Natural killer cell treated with Interleukin-12 subunit alpha and Interleukin-12 subunit beta and Interleukin-15 and Interleukin-18, amount 100 ng/mL, for 72 hours (primary cell): ENCODE results near the gene PYCR2. TPM values are rescaled to one million over a fixed set of nuclear protein-coding genes. Genes with fewer than 3 reads are reported as not detected.
"Not testable (repeated sequence)": the region's sequence is repeated elsewhere in the genome, so short reads cannot be mapped to it uniquely, and the experiment has no call there.

ENCODE experiments used
- ATAC-seq, 2 donors: fragments of 150-1000 bp; cut with Tn5 transposase in 1 of 2; sonication (Bioruptor Pico), chemical (Tn5 transposase) in 1 of 2; 2 replicates each; pipeline ENCODE4 v1.10.0; 2021
- DNase-seq: peaks from one replicate; pipeline ENCODE4 v3.0.0; 2022; ENCODE audit warnings: low spot score
- H3K27ac Mint-ChIP-seq, 2 donors: 1 replicate in 1 of 2; 2 replicates in 1 of 2; pipeline ENCODE4 v1.8.0; 2022; ENCODE audit warnings: mixed read lengths in 2 of 2, mild to moderate bottlenecking in 1 of 2, moderate library complexity in 1 of 2
- H3K27me3 Mint-ChIP-seq, 2 donors: 1 replicate in 1 of 2; 2 replicates in 1 of 2; pipeline ENCODE4 v1.8.0; 2022; ENCODE audit warnings: mixed read lengths in 2 of 2
- H3K36me3 Mint-ChIP-seq: one replicate; pipeline ENCODE4 v1.8.0; 2022; ENCODE audit warnings: mixed read lengths
- H3K4me1 Mint-ChIP-seq, 2 donors: 1 replicate in 1 of 2; 2 replicates in 1 of 2; pipeline ENCODE4 v1.8.0; 2022; ENCODE audit warnings: low read depth in 2 of 2, mixed read lengths in 2 of 2, mild to moderate bottlenecking in 1 of 2
- H3K4me3 Mint-ChIP-seq: one replicate; pipeline ENCODE4 v1.8.0; 2022; ENCODE audit warnings: mixed read lengths
- H3K9me3 Mint-ChIP-seq: 2 replicates; pipeline ENCODE4 v1.8.0; 2022; ENCODE audit warnings: mixed read lengths
- total RNA-seq, 2 donors: library from RNA; stranded (reverse); gene quantifications; one replicate each; pipeline ENCODE4 v1.2.3, GENCODE V29; 2022

Gene PYCR2
- 100 to 1,000 TPM; 102 to 127 TPM for total RNA-seq

- peak within 1 kb of the TSS; percentile 91 to 93 for H3K27ac Mint-ChIP-seq
- no peaks in the 10 kb centered on the region for H3K27me3 Mint-ChIP-seq
- ATAC-seq (peak; percentile 99), DNase-seq (peak; percentile 99)
- H3K4me3 Mint-ChIP-seq: peak within 1 kb of the TSS; percentile 87
- no peaks in the 10 kb centered on the region for H3K9me3 Mint-ChIP-seq
- no peaks in the 10 kb centered on the region for H3K36me3 Mint-ChIP-seq
- H3K4me1 Mint-ChIP-seq: peaks cover 16 to 22% of the 10 kb centered on the region in 2 donors
Measured at GRCh38 chr1:225923692-225924555, at the start of gene PYCR2. PYCR2 (minus strand) TSS chr1:225924250; CDS start chr1:225924110, 140 bp downstream.

- H3K27ac Mint-ChIP-seq: no peak overlapping the region
- ATAC-seq: no peak
- H3K27me3 Mint-ChIP-seq: no peaks in the 10 kb centered on the region
Measured at GRCh38 chr1:225973158-225973557, 49.1 kb upstream of the PYCR2 start.

GRCh38 chr1:225972344-225973152 lies 48.5 kb upstream of the PYCR2 start:
- H3K27me3 Mint-ChIP-seq: no peaks in the 10 kb centered on the region
- DNase-seq (no peak), ATAC-seq (no peak)
- peak overlapping the region in 1 of 2 donors; percentile 27 for H3K27ac Mint-ChIP-seq
- no peaks in the 10 kb centered on the region for H3K9me3 Mint-ChIP-seq
- peaks cover 0 to 7% of the 10 kb centered on the region in 2 donors for H3K4me1 Mint-ChIP-seq
- no peak overlapping the region for H3K4me3 Mint-ChIP-seq
- no peaks in the 10 kb centered on the region for H3K36me3 Mint-ChIP-seq

More at GRCh38 chr1:225973158-225973557, 49.1 kb upstream of the PYCR2 start:
- H3K4me1 Mint-ChIP-seq: peaks cover 3 to 12% of the 10 kb centered on the region in 2 donors
- H3K36me3 Mint-ChIP-seq: no peaks in the 10 kb centered on the region
- no peak overlapping the region for H3K4me3 Mint-ChIP-seq
- no peak for DNase-seq
- H3K9me3 Mint-ChIP-seq: no peaks in the 10 kb centered on the region

GRCh38 chr1:225970592-225971157 lies 46.6 kb upstream of the PYCR2 start:
- H3K36me3 Mint-ChIP-seq, H3K9me3 Mint-ChIP-seq: not testable (repeated sequence)

GRCh38 chr1:225969751-225970150 lies 45.7 kb upstream of the PYCR2 start:
- H3K9me3 Mint-ChIP-seq, H3K4me3 Mint-ChIP-seq, H3K36me3 Mint-ChIP-seq, DNase-seq, H3K27me3 Mint-ChIP-seq, H3K27ac Mint-ChIP-seq, ATAC-seq, H3K4me1 Mint-ChIP-seq: not testable (repeated sequence)

More at GRCh38 chr1:225970592-225971157, 46.6 kb upstream of the PYCR2 start:
- DNase-seq, H3K27ac Mint-ChIP-seq, H3K4me3 Mint-ChIP-seq, H3K27me3 Mint-ChIP-seq, H3K4me1 Mint-ChIP-seq, ATAC-seq: not testable (repeated sequence)

- no peaks in the 10 kb centered on the region for H3K36me3 Mint-ChIP-seq
- no peak for ATAC-seq
- H3K4me1 Mint-ChIP-seq: peaks cover 0 to 2% of the 10 kb centered on the region in 2 donors
- no peak overlapping the region for H3K4me3 Mint-ChIP-seq
- H3K27me3 Mint-ChIP-seq: peaks cover 0 to 2% of the 10 kb centered on the region in 2 donors
- H3K9me3 Mint-ChIP-seq: no peaks in the 10 kb centered on the region
- DNase-seq: no peak
- no peak overlapping the region for H3K27ac Mint-ChIP-seq
Measured at GRCh38 chr1:225965231-225965630, 41.2 kb upstream of the PYCR2 start.

GRCh38 chr1:225963735-225964530 lies 39.9 kb upstream of the PYCR2 start:
- Mint-ChIP-seq H3K27ac (no peak overlapping the region), H3K27me3 (peaks cover 0 to 2% of the 10 kb centered on the region in 2 donors), H3K36me3 (no peaks in the 10 kb centered on the region), H3K9me3 (no peaks in the 10 kb centered on the region), H3K4me3 (no peak overlapping the region), H3K4me1 (peaks cover 0 to 2% of the 10 kb centered on the region in 2 donors)
- DNase-seq (no peak), ATAC-seq (no peak)

- peaks cover 0 to 2% of the 10 kb centered on the region in 2 donors for H3K4me1 Mint-ChIP-seq
- no peak overlapping the region for H3K4me3 Mint-ChIP-seq
- ATAC-seq: peak; percentile 82 to 83
- DNase-seq: peak; percentile 70
- H3K36me3 Mint-ChIP-seq: no peaks in the 10 kb centered on the region
- H3K9me3 Mint-ChIP-seq: no peaks in the 10 kb centered on the region
- no peak overlapping the region for H3K27ac Mint-ChIP-seq
- H3K27me3 Mint-ChIP-seq: peaks cover 0 to 2% of the 10 kb centered on the region in 2 donors
Measured at GRCh38 chr1:225962440-225962975, 38.5 kb upstream of the PYCR2 start.

- Mint-ChIP-seq H3K4me1 (peaks cover 0 to 2% of the 10 kb centered on the region in 2 donors), H3K36me3 (no peaks in the 10 kb centered on the region), H3K9me3 (no peaks in the 10 kb centered on the region), H3K27ac (no peak overlapping the region), H3K4me3 (no peak overlapping the region), H3K27me3 (peaks cover 0 to 2% of the 10 kb centered on the region in 2 donors)
- ATAC-seq: no peak
- no peak for DNase-seq
Measured at GRCh38 chr1:225961659-225962439, 37.8 kb upstream of the PYCR2 start.

GRCh38 chr1:225958041-225958440 lies 34.0 kb upstream of the PYCR2 start:
- Mint-ChIP-seq H3K36me3 (no peaks in the 10 kb centered on the region), H3K9me3 (no peaks in the 10 kb centered on the region), H3K4me3 (no peak overlapping the region), H3K27ac (no peak overlapping the region), H3K4me1 (peaks cover 0 to 2% of the 10 kb centered on the region in 2 donors), H3K27me3 (peaks cover 8 to 11% of the 10 kb centered on the region in 2 donors)
- DNase-seq (peak; percentile 34), ATAC-seq (no peak)

- Mint-ChIP-seq H3K27me3 (peaks cover 18 to 23% of the 10 kb centered on the region in 2 donors), H3K36me3 (no peaks in the 10 kb centered on the region), H3K9me3 (no peaks in the 10 kb centered on the region), H3K4me3 (no peak overlapping the region), H3K4me1 (no peaks in the 10 kb centered on the region), H3K27ac (no peak overlapping the region)
- peak in 1 of 2 donors; percentile 15 for ATAC-seq
- DNase-seq: no peak
Measured at GRCh38 chr1:225954753-225955152, 30.7 kb upstream of the PYCR2 start.

- Mint-ChIP-seq H3K4me1 (no peaks in the 10 kb centered on the region), H3K36me3 (no peaks in the 10 kb centered on the region), H3K4me3 (no peak overlapping the region), H3K9me3 (no peaks in the 10 kb centered on the region), H3K27ac (no peak overlapping the region), H3K27me3 (peaks cover 20 to 23% of the 10 kb centered on the region in 2 donors)
- DNase-seq (no peak), ATAC-seq (no peak)
Measured at GRCh38 chr1:225953315-225953714, 29.3 kb upstream of the PYCR2 start.
